GM12878 (cell line): Measurements from ENCODE around the gene GGTLC2.
"Not testable (repeated sequence)": the region's sequence is repeated elsewhere in the genome, so short reads cannot be mapped to it uniquely, and the experiment has no call there.

Experiments
- POLR2AphosphoS2 ChIP-seq: IDR thresholded peaks from 2 replicates; pipeline ENCODE4 v1.6.1; 2011; ENCODE audit warnings: low read depth, mild to moderate bottlenecking, low read length, improper control_type of control experiment, moderate library complexity
- RAD21 ChIP-seq: IDR thresholded peaks from 2 replicates; pipeline ENCODE4 v1.6.1; 2011; ENCODE audit warnings: mild to moderate bottlenecking, low read depth, low read length, moderate library complexity; ENCODE audit not compliant: insufficient read depth
- TBL1XR1 ChIP-seq: IDR thresholded peaks from 2 replicates; pipeline ENCODE4 v1.6.1; 2012; ENCODE audit warnings: low read depth, low read length, improper control_type of control experiment
- YY1 ChIP-seq: IDR thresholded peaks from 2 replicates; pipeline ENCODE4 v1.6.1; 2011; ENCODE audit warnings: low read depth, mild to moderate bottlenecking, low read length
- TF ChIP-seq, protein P1 (sequence below), 3 experiments: IDR thresholded peaks in 2 of 3; conservative IDR thresholded peaks in 1 of 3; 2 replicates each; pipeline ENCODE4 v1.5.1; 2011; ENCODE audit warnings: low read depth in 3 of 3, low read length in 3 of 3, mild to moderate bottlenecking in 3 of 3, control low read depth in 2 of 3, moderate library complexity in 2 of 3, inconsistent platforms in 1 of 3, mixed read lengths in 1 of 3; ENCODE audit not compliant: control insufficient read depth in 2 of 3, insufficient read depth in 1 of 3; ENCODE audit errors: extremely low read depth in 1 of 3

- not testable (repeated sequence) for TF ChIP-seq TBL1XR1, RAD21, POLR2AphosphoS2, YY1
- TF ChIP-seq, protein P1, sequence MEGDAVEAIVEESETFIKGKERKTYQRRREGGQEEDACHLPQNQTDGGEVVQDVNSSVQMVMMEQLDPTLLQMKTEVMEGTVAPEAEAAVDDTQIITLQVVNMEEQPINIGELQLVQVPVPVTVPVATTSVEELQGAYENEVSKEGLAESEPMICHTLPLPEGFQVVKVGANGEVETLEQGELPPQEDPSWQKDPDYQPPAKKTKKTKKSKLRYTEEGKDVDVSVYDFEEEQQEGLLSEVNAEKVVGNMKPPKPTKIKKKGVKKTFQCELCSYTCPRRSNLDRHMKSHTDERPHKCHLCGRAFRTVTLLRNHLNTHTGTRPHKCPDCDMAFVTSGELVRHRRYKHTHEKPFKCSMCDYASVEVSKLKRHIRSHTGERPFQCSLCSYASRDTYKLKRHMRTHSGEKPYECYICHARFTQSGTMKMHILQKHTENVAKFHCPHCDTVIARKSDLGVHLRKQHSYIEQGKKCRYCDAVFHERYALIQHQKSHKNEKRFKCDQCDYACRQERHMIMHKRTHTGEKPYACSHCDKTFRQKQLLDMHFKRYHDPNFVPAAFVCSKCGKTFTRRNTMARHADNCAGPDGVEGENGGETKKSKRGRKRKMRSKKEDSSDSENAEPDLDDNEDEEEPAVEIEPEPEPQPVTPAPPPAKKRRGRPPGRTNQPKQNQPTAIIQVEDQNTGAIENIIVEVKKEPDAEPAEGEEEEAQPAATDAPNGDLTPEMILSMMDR (IDR thresholded peaks at IDR 0.05 in 2 of 3, conservative IDR thresholded peaks at IDR 0.05 in 1 of 3; ENCODE audit: control insufficient read depth in 2 of 3, extremely low read depth in 1 of 3, insufficient read depth in 1 of 3, low read depth in 3 of 3, low read length in 3 of 3) = not testable (repeated sequence)
These were observed 12.2 kb upstream of the GGTLC2 start for GRCh38 chr22:22632226-22632625.
